SK-N-SH treated with all-trans-retinoic acid at 6 μM for 48 hours (cell line): ENCODE data around the gene EFNB2.

ENCODE experiments used
- BACH2 ChIP-seq: fragments of 250-450 bp; sonication (Bioruptor Pico); IDR thresholded peaks from 2 replicates; pipeline ENCODE4 v1.9.0; 2021; ENCODE audit warnings: mild to moderate bottlenecking, borderline replicate concordance
- GLIS3 ChIP-seq: fragments of 250-450 bp; sonication (Bioruptor Pico); IDR thresholded peaks from 2 replicates; pipeline ENCODE4 v1.5.0; 2020; ENCODE audit warnings: mild to moderate bottlenecking, moderate library complexity
- SNAI2 ChIP-seq: fragments of 250-450 bp; sonication (Bioruptor Pico); IDR thresholded peaks from 2 replicates; pipeline ENCODE4 v1.5.0; 2020; ENCODE audit warnings: mild to moderate bottlenecking, moderate library complexity
- ZNF8 ChIP-seq: fragments of 450-650 bp; formaldehyde crosslinking; IDR thresholded peaks from 2 replicates; pipeline ENCODE4 v1.5.0; 2020; ENCODE audit warnings: mild to moderate bottlenecking, moderate library complexity
- TF ChIP-seq, protein P1 (sequence below): fragments of 250-450 bp; sonication (Bioruptor Pico); IDR thresholded peaks from 2 replicates; pipeline ENCODE4 v1.5.0; 2020; ENCODE audit warnings: mild to moderate bottlenecking, moderate library complexity
- TF ChIP-seq, protein P2 (sequence below): fragments of 250-450 bp; sonication (Bioruptor Pico); IDR thresholded peaks from 2 replicates; pipeline ENCODE4 v1.5.1; 2020; ENCODE audit warnings: low read depth, mild to moderate bottlenecking, moderate library complexity
- TF ChIP-seq, protein P3 (sequence below): fragments of 250-450 bp; sonication (Bioruptor Pico); IDR thresholded peaks from 2 replicates; pipeline ENCODE4 v1.5.1; 2021; ENCODE audit warnings: mild to moderate bottlenecking, moderate library complexity
- TF ChIP-seq, protein P4 (sequence below): fragments of 250-450 bp; sonication (Bioruptor Pico); IDR thresholded peaks from 2 replicates; pipeline ENCODE4 v1.8.0; 2020; ENCODE audit warnings: mild to moderate bottlenecking, moderate library complexity, borderline replicate concordance

DNA sequence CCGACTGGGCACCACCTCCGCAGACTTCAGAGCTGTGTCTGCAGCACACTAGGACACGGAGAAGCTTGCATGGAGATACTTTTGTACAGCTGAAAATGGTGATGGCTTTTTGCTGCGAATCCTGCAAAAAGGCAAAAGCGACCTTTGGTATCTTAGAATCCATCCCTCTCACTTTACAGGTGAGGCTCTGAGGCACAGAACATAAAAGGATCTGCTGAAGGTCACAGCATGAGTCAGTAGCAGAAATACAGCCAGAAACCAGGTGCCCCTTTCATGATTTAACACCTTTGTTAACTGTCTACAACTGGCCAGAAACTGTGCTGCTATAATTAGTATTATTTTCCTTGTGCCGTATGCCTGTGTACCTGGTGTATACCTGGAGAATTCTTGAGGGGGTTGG lies 48.3 kb downstream of the EFNB2 start:
- TF ChIP-seq, protein P1, sequence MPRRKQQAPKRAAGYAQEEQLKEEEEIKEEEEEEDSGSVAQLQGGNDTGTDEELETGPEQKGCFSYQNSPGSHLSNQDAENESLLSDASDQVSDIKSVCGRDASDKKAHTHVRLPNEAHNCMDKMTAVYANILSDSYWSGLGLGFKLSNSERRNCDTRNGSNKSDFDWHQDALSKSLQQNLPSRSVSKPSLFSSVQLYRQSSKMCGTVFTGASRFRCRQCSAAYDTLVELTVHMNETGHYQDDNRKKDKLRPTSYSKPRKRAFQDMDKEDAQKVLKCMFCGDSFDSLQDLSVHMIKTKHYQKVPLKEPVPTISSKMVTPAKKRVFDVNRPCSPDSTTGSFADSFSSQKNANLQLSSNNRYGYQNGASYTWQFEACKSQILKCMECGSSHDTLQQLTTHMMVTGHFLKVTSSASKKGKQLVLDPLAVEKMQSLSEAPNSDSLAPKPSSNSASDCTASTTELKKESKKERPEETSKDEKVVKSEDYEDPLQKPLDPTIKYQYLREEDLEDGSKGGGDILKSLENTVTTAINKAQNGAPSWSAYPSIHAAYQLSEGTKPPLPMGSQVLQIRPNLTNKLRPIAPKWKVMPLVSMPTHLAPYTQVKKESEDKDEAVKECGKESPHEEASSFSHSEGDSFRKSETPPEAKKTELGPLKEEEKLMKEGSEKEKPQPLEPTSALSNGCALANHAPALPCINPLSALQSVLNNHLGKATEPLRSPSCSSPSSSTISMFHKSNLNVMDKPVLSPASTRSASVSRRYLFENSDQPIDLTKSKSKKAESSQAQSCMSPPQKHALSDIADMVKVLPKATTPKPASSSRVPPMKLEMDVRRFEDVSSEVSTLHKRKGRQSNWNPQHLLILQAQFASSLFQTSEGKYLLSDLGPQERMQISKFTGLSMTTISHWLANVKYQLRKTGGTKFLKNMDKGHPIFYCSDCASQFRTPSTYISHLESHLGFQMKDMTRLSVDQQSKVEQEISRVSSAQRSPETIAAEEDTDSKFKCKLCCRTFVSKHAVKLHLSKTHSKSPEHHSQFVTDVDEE (CRISPR knock-in tag), result no peak
- TF ChIP-seq, protein P2, sequence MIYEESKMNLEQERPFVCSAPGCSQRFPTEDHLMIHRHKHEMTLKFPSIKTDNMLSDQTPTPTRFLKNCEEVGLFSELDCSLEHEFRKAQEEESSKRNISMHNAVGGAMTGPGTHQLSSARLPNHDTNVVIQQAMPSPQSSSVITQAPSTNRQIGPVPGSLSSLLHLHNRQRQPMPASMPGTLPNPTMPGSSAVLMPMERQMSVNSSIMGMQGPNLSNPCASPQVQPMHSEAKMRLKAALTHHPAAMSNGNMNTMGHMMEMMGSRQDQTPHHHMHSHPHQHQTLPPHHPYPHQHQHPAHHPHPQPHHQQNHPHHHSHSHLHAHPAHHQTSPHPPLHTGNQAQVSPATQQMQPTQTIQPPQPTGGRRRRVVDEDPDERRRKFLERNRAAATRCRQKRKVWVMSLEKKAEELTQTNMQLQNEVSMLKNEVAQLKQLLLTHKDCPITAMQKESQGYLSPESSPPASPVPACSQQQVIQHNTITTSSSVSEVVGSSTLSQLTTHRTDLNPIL (CRISPR knock-in tag), result no peak
- TF ChIP-seq, protein P3, sequence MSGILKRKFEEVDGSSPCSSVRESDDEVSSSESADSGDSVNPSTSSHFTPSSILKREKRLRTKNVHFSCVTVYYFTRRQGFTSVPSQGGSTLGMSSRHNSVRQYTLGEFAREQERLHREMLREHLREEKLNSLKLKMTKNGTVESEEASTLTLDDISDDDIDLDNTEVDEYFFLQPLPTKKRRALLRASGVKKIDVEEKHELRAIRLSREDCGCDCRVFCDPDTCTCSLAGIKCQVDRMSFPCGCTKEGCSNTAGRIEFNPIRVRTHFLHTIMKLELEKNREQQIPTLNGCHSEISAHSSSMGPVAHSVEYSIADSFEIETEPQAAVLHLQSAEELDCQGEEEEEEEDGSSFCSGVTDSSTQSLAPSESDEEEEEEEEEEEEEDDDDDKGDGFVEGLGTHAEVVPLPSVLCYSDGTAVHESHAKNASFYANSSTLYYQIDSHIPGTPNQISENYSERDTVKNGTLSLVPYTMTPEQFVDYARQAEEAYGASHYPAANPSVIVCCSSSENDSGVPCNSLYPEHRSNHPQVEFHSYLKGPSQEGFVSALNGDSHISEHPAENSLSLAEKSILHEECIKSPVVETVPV (CRISPR knock-in tag), result no peak
- TF ChIP-seq ZNF8 (CRISPR knock-in tag) (no peak), GLIS3 (CRISPR knock-in tag) (no peak), SNAI2 (no peak), BACH2 (no peak)
- TF ChIP-seq, protein P4, sequence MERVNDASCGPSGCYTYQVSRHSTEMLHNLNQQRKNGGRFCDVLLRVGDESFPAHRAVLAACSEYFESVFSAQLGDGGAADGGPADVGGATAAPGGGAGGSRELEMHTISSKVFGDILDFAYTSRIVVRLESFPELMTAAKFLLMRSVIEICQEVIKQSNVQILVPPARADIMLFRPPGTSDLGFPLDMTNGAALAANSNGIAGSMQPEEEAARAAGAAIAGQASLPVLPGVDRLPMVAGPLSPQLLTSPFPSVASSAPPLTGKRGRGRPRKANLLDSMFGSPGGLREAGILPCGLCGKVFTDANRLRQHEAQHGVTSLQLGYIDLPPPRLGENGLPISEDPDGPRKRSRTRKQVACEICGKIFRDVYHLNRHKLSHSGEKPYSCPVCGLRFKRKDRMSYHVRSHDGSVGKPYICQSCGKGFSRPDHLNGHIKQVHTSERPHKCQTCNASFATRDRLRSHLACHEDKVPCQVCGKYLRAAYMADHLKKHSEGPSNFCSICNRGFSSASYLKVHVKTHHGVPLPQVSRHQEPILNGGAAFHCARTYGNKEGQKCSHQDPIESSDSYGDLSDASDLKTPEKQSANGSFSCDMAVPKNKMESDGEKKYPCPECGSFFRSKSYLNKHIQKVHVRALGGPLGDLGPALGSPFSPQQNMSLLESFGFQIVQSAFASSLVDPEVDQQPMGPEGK (CRISPR knock-in tag), result no peak
